CD8-positive, alpha-beta memory T cell (primary cell): ENCODE results near the gene SERPINB8. TPM values are rescaled to one million over a fixed set of nuclear protein-coding genes. Genes with fewer than 3 reads are reported as not detected.

Experiments used
- CTCF ChIA-PET: fragments of 350-600 bp; sonication (Branson Sonifier 250); formaldehyde crosslinking; loops from one replicate; lab custom pipeline; 2021; ENCODE audit warnings: antibody characterized with exemption; lab: Charles Lee
- POLR2A ChIA-PET: fragments of 350-600 bp; sonication (Branson Sonifier 250); formaldehyde crosslinking; loops from one replicate; lab custom pipeline; 2021; ENCODE audit warnings: antibody characterized with exemption; lab: Charles Lee
- DNase-seq, 5 donors: peaks; one replicate each; pipeline versions ENCODE4 v3.0.0 to v3.0.0-alpha.2; 2020 to 2022; ENCODE audit warnings: mixed read lengths in 1 of 5
- H3K27ac ChIP-seq: one replicate; pipeline ENCODE4 v1.7.0; 2013; ENCODE audit warnings: low read depth, mild to moderate bottlenecking, low read length, moderate library complexity
- H3K27me3 ChIP-seq: 2 replicates; pipeline ENCODE4 v1.7.0; 2013; ENCODE audit warnings: low read length, mild to moderate bottlenecking; ENCODE audit not compliant: insufficient read depth, poor library complexity, severe bottlenecking
- H3K36me3 ChIP-seq: 2 replicates; pipeline ENCODE4 v1.7.0; 2013; ENCODE audit warnings: mild to moderate bottlenecking, low read length, moderate library complexity; ENCODE audit not compliant: insufficient read depth
- H3K4me1 ChIP-seq: 2 replicates; pipeline ENCODE4 v1.7.0; 2013; ENCODE audit warnings: mild to moderate bottlenecking, low read length, moderate library complexity; ENCODE audit not compliant: insufficient read depth
- H3K4me3 ChIP-seq: 2 replicates; pipeline ENCODE4 v1.7.0; 2013; ENCODE audit warnings: mild to moderate bottlenecking, low read length
- H3K9me3 ChIP-seq: 2 replicates; pipeline ENCODE4 v1.7.0; 2013; ENCODE audit warnings: mild to moderate bottlenecking, low read length
- H3K27ac Mint-ChIP-seq, 8 donors: one replicate each; pipeline ENCODE4 v1.8.0; 2020 to 2021; ENCODE audit warnings: mixed read lengths in 8 of 8, mild to moderate bottlenecking in 6 of 8, inconsistent platforms in 3 of 8, moderate library complexity in 3 of 8
- H3K27me3 Mint-ChIP-seq, 2 donors: one replicate each; pipeline ENCODE4 v1.8.0; 2020 to 2021; ENCODE audit warnings: mixed read lengths in 2 of 2, mild to moderate bottlenecking in 1 of 2, moderate library complexity in 1 of 2
- H3K36me3 Mint-ChIP-seq, 3 donors: one replicate each; pipeline ENCODE4 v1.8.0; 2020 to 2021; ENCODE audit warnings: mixed read lengths in 3 of 3, inconsistent platforms in 1 of 3, mild to moderate bottlenecking in 1 of 3
- H3K4me1 Mint-ChIP-seq, 3 donors: one replicate each; pipeline ENCODE4 v1.8.0; 2020 to 2021; ENCODE audit warnings: mixed read lengths in 3 of 3, inconsistent platforms in 1 of 3, mild to moderate bottlenecking in 1 of 3
- H3K4me3 Mint-ChIP-seq, 7 donors: one replicate each; pipeline ENCODE4 v1.8.0; 2020 to 2021; ENCODE audit warnings: mixed read lengths in 7 of 7, mild to moderate bottlenecking in 6 of 7, moderate library complexity in 4 of 7, inconsistent platforms in 2 of 7
- H3K9me3 Mint-ChIP-seq, 5 donors: one replicate each; pipeline ENCODE4 v1.8.0; 2020 to 2022; ENCODE audit warnings: mixed read lengths in 5 of 5, mild to moderate bottlenecking in 3 of 5, moderate library complexity in 2 of 5, inconsistent platforms in 1 of 5
- polyA plus RNA-seq: library from polyadenylated mRNA; unstranded; fragments of 300-500 nt; fragmentation: Illumina TruSeq; gene quantifications from one replicate; pipeline ENCODE4 v1.2.3, GENCODE V29; 2021
- total RNA-seq, 2 experiments: library from RNA; stranded (reverse); gene quantifications; one replicate each; pipeline ENCODE4 v1.2.3, GENCODE V29; 2021

Gene SERPINB8
- total and polyA plus RNA-seq, 3 experiments from 2014 or later, result 14.9 to 17.9 (median 16.8) TPM

DNA sequence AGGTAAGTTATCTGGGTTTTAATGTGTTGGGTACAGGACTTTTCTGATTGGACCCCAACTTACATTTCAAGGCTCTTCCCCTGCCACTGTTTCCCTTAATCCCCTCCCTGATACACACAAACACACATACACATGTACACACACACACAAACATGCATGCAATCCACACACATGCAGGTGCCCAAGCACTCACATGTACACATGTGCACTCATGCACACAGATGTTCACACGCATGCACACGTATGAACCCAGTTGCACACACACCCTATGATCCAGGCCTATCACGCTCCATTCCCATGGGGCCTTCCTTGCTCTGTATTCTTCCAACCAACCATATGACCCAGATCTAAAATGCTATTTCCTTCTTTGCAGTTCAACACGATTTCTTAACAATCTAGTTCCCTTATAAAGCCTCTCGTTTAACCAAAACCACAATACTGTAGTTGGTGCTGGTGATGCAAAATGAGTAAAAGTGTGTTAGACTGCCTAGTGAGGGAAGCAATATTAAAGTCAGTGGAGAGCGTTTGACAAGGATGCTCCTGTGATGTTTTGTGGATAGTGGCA lies 11.1 kb downstream of the SERPINB8 start:
- H3K36me3 Mint-ChIP-seq, result peaks cover 9 to 58% (median 25%) of the 10 kb centered on the region in 3 donors
- peaks cover 8% of the 10 kb centered on the region for H3K36me3 ChIP-seq
- no peaks in the 10 kb centered on the region for H3K27me3 Mint-ChIP-seq
- H3K4me3 Mint-ChIP-seq, result no peak overlapping the region
- ChIA-PET CTCF (no interaction called here), POLR2A (no interaction called here)
- H3K9me3 ChIP-seq, result no peaks in the 10 kb centered on the region
- H3K27ac Mint-ChIP-seq, result peak overlapping the region in 2 of 8 donors; percentile 18 to 72
- no peaks in the 10 kb centered on the region for H3K27me3 ChIP-seq
- peaks cover 6 to 11% (median 11%) of the 10 kb centered on the region in 3 donors for H3K4me1 Mint-ChIP-seq
- no peaks in the 10 kb centered on the region for H3K9me3 Mint-ChIP-seq
- H3K4me1 ChIP-seq, result no peaks in the 10 kb centered on the region
- no peak for DNase-seq
- H3K4me3 ChIP-seq, result no peak overlapping the region
- H3K27ac ChIP-seq, result no peak overlapping the region

DNA sequence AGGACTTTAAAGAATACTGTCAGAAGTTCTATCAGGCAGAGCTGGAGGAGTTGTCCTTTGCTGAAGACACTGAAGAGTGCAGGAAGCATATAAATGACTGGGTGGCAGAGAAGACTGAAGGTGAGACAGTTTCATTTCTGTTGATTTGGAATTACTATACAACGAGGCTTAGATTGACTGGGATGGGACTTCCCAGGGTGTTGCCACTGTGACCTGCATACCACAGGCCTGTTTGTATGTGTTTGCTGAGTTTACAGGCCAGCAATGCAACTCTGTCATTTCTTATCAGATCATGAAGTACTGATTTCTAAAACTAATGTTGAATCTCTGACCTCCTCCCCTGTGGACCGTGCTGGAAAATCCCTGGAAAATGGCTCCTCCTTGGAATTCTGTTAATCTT lies 11.8 kb downstream of the SERPINB8 start:
- Mint-ChIP-seq H3K36me3 (peaks cover 15 to 65% (median 30%) of the 10 kb centered on the region in 3 donors), H3K27me3 (no peaks in the 10 kb centered on the region), H3K4me3 (no peak overlapping the region), H3K9me3 (no peaks in the 10 kb centered on the region), H3K4me1 (peaks cover 6 to 11% (median 11%) of the 10 kb centered on the region in 3 donors), H3K27ac (no peak overlapping the region)
- Histone ChIP-seq H3K4me3 (no peak overlapping the region), H3K27me3 (no peaks in the 10 kb centered on the region), H3K27ac (no peak overlapping the region), H3K9me3 (no peaks in the 10 kb centered on the region), H3K36me3 (peaks cover 8% of the 10 kb centered on the region), H3K4me1 (no peaks in the 10 kb centered on the region)
- ChIA-PET CTCF (no interaction called here), POLR2A (no interaction called here)
- DNase-seq, result no peak

DNA sequence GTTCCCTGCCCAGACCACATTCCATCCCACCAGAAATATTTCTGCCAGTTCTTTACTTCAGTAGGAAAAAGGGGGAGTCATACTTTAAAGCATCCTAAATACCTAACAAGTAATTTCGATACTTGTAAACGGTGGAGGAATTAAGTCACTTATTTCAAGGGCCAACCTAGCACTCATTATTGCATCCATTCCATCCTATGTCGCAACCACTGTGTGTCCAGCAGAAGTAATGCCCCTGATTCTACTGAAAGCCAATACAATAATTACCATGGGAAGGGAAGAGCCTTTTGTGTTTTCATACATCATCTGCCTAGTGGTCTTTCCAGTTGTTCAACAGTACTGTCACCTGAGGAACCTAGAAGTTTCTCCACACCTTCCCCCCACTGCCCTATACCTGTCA lies 12.5 kb downstream of the SERPINB8 start:
- no peaks in the 10 kb centered on the region for H3K27me3 ChIP-seq
- no peaks in the 10 kb centered on the region for H3K9me3 ChIP-seq
- H3K9me3 Mint-ChIP-seq, result no peaks in the 10 kb centered on the region
- H3K4me1 Mint-ChIP-seq, result peaks cover 6 to 11% (median 11%) of the 10 kb centered on the region in 3 donors
- ChIA-PET POLR2A (no interaction called here), CTCF (no interaction called here)
- no peak for DNase-seq
- H3K36me3 Mint-ChIP-seq, result peaks cover 15 to 72% (median 30%) of the 10 kb centered on the region in 3 donors
- H3K4me1 ChIP-seq, result no peaks in the 10 kb centered on the region
- H3K36me3 ChIP-seq, result peaks cover 8% of the 10 kb centered on the region
- H3K27ac ChIP-seq, result no peak overlapping the region
- no peaks in the 10 kb centered on the region for H3K27me3 Mint-ChIP-seq
- peak overlapping the region in 1 of 8 donors; percentile 16 for H3K27ac Mint-ChIP-seq
- no peak overlapping the region for H3K4me3 ChIP-seq
- H3K4me3 Mint-ChIP-seq, result no peak overlapping the region

DNA sequence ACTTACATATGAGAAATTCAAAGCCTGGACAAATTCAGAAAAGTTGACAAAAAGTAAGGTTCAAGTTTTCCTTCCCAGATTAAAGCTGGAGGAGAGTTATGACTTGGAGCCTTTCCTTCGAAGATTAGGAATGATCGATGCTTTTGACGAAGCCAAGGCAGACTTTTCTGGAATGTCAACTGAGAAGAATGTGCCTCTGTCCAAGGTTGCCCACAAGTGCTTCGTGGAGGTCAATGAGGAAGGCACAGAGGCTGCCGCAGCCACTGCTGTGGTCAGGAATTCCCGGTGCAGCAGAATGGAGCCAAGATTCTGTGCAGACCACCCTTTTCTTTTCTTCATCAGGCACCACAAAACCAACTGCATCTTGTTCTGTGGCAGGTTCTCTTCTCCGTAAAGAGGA lies 17.0 kb downstream of the SERPINB8 start:
- Histone ChIP-seq H3K9me3 (no peaks in the 10 kb centered on the region), H3K27ac (no peak overlapping the region), H3K27me3 (no peaks in the 10 kb centered on the region), H3K4me1 (no peaks in the 10 kb centered on the region), H3K4me3 (no peak overlapping the region), H3K36me3 (peaks cover 3% of the 10 kb centered on the region)
- Mint-ChIP-seq H3K36me3 (peaks cover 10 to 65% (median 36%) of the 10 kb centered on the region in 3 donors), H3K4me3 (no peak overlapping the region), H3K27ac (no peak overlapping the region), H3K27me3 (no peaks in the 10 kb centered on the region), H3K9me3 (no peaks in the 10 kb centered on the region), H3K4me1 (no peaks in the 10 kb centered on the region)
- CTCF ChIA-PET, result no interaction called here
- DNase-seq, result no peak
- POLR2A ChIA-PET, result no interaction called here

DNA sequence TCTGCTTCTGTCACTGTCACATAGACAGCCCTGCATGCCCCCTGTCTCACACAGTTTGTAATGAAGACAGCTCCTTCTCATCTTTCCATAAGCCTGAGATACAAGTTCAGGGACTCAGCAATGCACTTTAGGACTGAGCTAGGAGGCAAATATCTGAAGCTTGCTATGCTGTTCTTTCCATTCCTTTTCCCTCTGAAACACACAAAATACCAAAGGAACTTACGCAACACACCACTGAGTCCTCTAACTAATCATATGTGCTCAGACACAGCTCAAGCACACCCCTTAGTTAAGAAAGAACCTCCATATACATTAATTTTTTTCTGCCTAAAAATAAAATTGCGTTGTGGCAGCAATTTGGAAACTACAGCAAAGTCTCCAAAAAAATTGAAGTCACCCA lies 17.9 kb downstream of the SERPINB8 start:
- Histone ChIP-seq H3K27me3 (no peaks in the 10 kb centered on the region), H3K4me1 (no peaks in the 10 kb centered on the region), H3K9me3 (no peaks in the 10 kb centered on the region), H3K4me3 (no peak overlapping the region), H3K27ac (no peak overlapping the region), H3K36me3 (no peaks in the 10 kb centered on the region)
- Mint-ChIP-seq H3K36me3 (peaks cover 6 to 57% (median 28%) of the 10 kb centered on the region in 3 donors), H3K4me3 (no peak overlapping the region), H3K4me1 (peaks cover 0 to 5% (median 3%) of the 10 kb centered on the region in 3 donors), H3K9me3 (no peaks in the 10 kb centered on the region), H3K27ac (peak overlapping the region in 2 of 8 donors; percentile 6 to 27), H3K27me3 (no peaks in the 10 kb centered on the region)
- POLR2A ChIA-PET, result no interaction called here
- no peak for DNase-seq
- CTCF ChIA-PET, result interaction anchor here (1.1 kb wide), 1 partner anchor 24 kb away, joined by 6 read pairs; no protein-coding TSS in a partner anchor

DNA sequence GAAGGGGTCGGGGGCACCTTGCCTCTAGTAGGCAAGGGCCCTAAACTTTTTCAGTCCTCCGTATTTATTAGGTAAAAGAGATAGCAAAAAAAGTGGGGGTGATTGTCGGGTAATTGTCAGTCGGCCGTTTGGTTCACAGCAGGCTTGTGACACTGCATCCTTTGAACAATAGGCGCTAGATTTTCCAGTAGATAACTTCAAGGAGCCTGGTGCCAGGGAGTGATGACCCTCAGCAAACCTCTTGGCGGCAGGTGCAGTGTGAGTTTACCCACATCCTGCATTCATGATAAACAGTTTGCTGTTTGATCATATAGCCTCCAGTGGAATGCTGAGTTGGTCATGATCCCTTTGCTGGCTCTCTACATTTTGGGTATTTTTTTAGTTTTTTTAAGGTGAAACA lies 22.9 kb downstream of the SERPINB8 start:
- Histone ChIP-seq H3K4me3 (no peak overlapping the region), H3K9me3 (peaks cover 5% of the 10 kb centered on the region), H3K4me1 (no peaks in the 10 kb centered on the region), H3K36me3 (no peaks in the 10 kb centered on the region), H3K27me3 (no peaks in the 10 kb centered on the region), H3K27ac (no peak overlapping the region)
- Mint-ChIP-seq H3K27ac (peak overlapping the region in 2 of 8 donors; percentile 16 to 51), H3K27me3 (no peaks in the 10 kb centered on the region), H3K4me3 (no peak overlapping the region), H3K9me3 (peaks cover 0 to 18% (median 16%) of the 10 kb centered on the region in 5 donors), H3K4me1 (peaks cover 0 to 5% (median 5%) of the 10 kb centered on the region in 3 donors), H3K36me3 (peaks cover 10 to 16% (median 10%) of the 10 kb centered on the region in 3 donors)
- POLR2A ChIA-PET, result no interaction called here
- DNase-seq, result no peak
- CTCF ChIA-PET, result no interaction called here

DNA sequence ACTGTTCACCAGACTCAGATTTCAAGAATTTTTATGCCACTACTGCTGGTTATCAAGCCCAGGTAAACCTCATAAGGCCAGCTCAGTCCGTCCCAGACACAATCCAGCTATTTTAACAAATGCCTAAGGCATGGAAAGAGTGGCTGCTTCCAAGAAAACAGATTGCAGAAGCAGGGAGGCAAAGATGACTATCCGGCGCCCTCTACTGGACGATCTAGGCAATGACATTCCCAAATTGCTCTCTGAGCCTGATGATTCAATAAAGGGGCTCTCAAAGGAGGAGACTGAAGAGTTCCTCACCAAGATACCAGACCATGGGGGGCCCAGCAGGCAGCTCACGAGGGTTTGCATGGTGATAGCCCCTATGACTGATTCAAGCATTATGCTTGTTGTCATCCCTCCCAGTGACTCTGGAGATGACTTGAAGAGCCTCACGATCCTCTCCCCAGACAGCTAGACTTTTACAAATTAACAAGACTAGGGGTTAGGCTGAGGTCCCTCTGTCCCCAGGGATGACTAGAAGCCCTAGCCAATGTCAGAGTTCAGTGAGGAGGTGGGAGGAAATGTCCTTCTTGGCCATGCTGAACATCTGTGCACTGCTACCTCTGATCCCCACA lies 25.0 kb downstream of the SERPINB8 start:
- Histone ChIP-seq H3K4me3 (no peak overlapping the region), H3K36me3 (no peaks in the 10 kb centered on the region), H3K27me3 (no peaks in the 10 kb centered on the region), H3K9me3 (peaks cover 5% of the 10 kb centered on the region), H3K4me1 (no peaks in the 10 kb centered on the region), H3K27ac (no peak overlapping the region)
- Mint-ChIP-seq H3K4me3 (peak overlapping the region in 1 of 7 donors; percentile 23), H3K27ac (no peak overlapping the region), H3K36me3 (peaks cover 0 to 18% (median 10%) of the 10 kb centered on the region in 3 donors), H3K27me3 (peaks cover 0 to 7% of the 10 kb centered on the region in 2 donors), H3K4me1 (peaks cover 0 to 5% (median 5%) of the 10 kb centered on the region in 3 donors), H3K9me3 (peaks cover 0 to 18% (median 16%) of the 10 kb centered on the region in 5 donors)
- ChIA-PET CTCF (interaction anchor here (1.0 to 3.2 kb wide), 8 partner anchors 10 to 484 kb away, joined by 3 to 21 read pairs (median 6); no protein-coding TSS in a partner anchor), POLR2A (no interaction called here)
- peak in 4 of 5 donors; percentile 16 to 30 (median 24) for DNase-seq

DNA sequence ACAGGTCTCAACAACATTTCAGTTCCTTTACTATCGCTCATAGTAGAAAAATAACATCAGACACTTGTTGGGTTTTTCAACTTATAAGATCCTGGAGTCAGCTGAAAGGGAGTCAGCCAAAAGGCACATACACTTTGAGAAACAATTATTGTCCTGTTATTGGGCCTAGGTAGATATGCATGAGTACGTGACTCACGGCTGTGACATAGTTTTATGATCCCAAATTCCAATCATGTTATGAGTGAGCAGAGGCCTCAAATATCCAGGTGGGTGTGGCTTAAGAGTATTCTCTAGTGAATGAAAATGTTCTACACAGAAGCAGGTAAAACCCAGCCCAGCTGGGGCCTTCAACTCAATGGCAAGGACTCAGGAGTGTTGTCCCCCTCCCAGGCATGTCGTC lies 27.2 kb downstream of the SERPINB8 start:
- ChIA-PET CTCF (no interaction called here), POLR2A (no interaction called here)
- DNase-seq, result no peak
- no peaks in the 10 kb centered on the region for H3K27me3 ChIP-seq
- peaks cover 4 to 21% of the 10 kb centered on the region in 2 donors for H3K27me3 Mint-ChIP-seq
- peaks cover 0 to 24% (median 5%) of the 10 kb centered on the region in 3 donors for H3K36me3 Mint-ChIP-seq
- peaks cover 0 to 18% (median 16%) of the 10 kb centered on the region in 5 donors for H3K9me3 Mint-ChIP-seq
- H3K36me3 ChIP-seq, result no peaks in the 10 kb centered on the region
- H3K4me1 ChIP-seq, result no peaks in the 10 kb centered on the region
- peaks cover 5% of the 10 kb centered on the region for H3K9me3 ChIP-seq
- H3K27ac Mint-ChIP-seq, result no peak overlapping the region
- H3K27ac ChIP-seq, result no peak overlapping the region
- no peak overlapping the region for H3K4me3 Mint-ChIP-seq
- no peak overlapping the region for H3K4me3 ChIP-seq
- peaks cover 0 to 5% (median 5%) of the 10 kb centered on the region in 3 donors for H3K4me1 Mint-ChIP-seq
